DND-41 (cell line): Measurements from ENCODE around the gene ARHGEF3.

Source experiments
- ATAC-seq: fragments of 200-7000 bp; cut with Tn5 transposase; 3 replicates; pipeline ENCODE4 v1.9.1; 2021; ENCODE audit warnings: low read depth; ENCODE audit not compliant: insufficient read depth
- DNase-seq: peaks from one replicate; pipeline ENCODE4 v3.0.0-alpha.2; 2020
- H2AFZ ChIP-seq: 2 replicates; pipeline ENCODE4 v1.6.0; 2012; ENCODE audit warnings: low read depth, low read length
- H3K27ac ChIP-seq: 2 replicates; pipeline ENCODE4 v1.5.1; 2012; ENCODE audit warnings: low read length, inconsistent platforms
- H3K27me3 ChIP-seq: fragments of 200-600 bp; sonication (generic); 2 replicates; pipeline ENCODE4 v1.6.0; 2012; ENCODE audit warnings: low read length, mild to moderate bottlenecking, inconsistent platforms; ENCODE audit not compliant: insufficient read depth, poor library complexity
- H3K36me3 ChIP-seq: 2 replicates; pipeline ENCODE4 v1.5.1; 2012; ENCODE audit warnings: low read length, inconsistent platforms; ENCODE audit not compliant: insufficient read depth
- H3K4me1 ChIP-seq: 2 replicates; pipeline ENCODE4 v1.5.1; 2012; ENCODE audit warnings: mild to moderate bottlenecking, low read length; ENCODE audit not compliant: insufficient read depth
- H3K4me2 ChIP-seq: 2 replicates; pipeline ENCODE4 v1.6.0; 2012; ENCODE audit warnings: mild to moderate bottlenecking, moderate library complexity, low read length, inconsistent platforms; ENCODE audit not compliant: insufficient read depth
- H3K4me3 ChIP-seq, 2 experiments: fragments of 200-600 bp in 1 of 2; shearing (Covaris generic) in 1 of 2; 2 replicates each; pipeline ENCODE4 v1.5.1; 2012 to 2016; ENCODE audit warnings: inconsistent platforms in 2 of 2, low read length in 2 of 2, mild to moderate bottlenecking in 2 of 2, low read depth in 1 of 2, moderate library complexity in 1 of 2
- H3K79me2 ChIP-seq: 2 replicates; pipeline ENCODE4 v1.6.0; 2012; ENCODE audit warnings: low read length, inconsistent platforms; ENCODE audit not compliant: insufficient read depth
- H3K9ac ChIP-seq: 2 replicates; pipeline ENCODE4 v1.6.0; 2012; ENCODE audit warnings: low read depth, mild to moderate bottlenecking, inconsistent platforms, low read length, moderate library complexity
- H3K9me3 ChIP-seq: 2 replicates; pipeline ENCODE4 v1.5.1; 2012; ENCODE audit warnings: low read length, moderate library complexity, mild to moderate bottlenecking, inconsistent platforms; ENCODE audit not compliant: insufficient read depth, severe bottlenecking
- H4K20me1 ChIP-seq: 2 replicates; pipeline ENCODE4 v1.6.0; 2012; ENCODE audit warnings: low read length; ENCODE audit not compliant: insufficient read depth
- CTCF ChIP-seq: IDR thresholded peaks from 2 replicates; pipeline ENCODE4 v1.5.1; 2012; ENCODE audit warnings: borderline replicate concordance, low read length, moderate library complexity, mild to moderate bottlenecking; ENCODE audit not compliant: poor library complexity, severe bottlenecking; ENCODE audit errors: extremely low read depth
- EZH2 ChIP-seq: IDR thresholded peaks from 3 replicates; pipeline ENCODE4 v1.6.1; 2012; ENCODE audit warnings: borderline replicate concordance, low read depth, mild to moderate bottlenecking, moderate library complexity, low read length, inconsistent platforms; ENCODE audit not compliant: severe bottlenecking

ARHGEF3 gene

GRCh38 chr3:56689303-56689702 is 112.4 kb downstream of the ARHGEF3 start:
- H3K79me2 ChIP-seq, result no peaks in the 10 kb centered on the region
- H4K20me1 ChIP-seq, result no peaks in the 10 kb centered on the region
- no peaks in the 10 kb centered on the region for H3K9me3 ChIP-seq
- peaks cover 32% of the 10 kb centered on the region for H3K4me1 ChIP-seq
- DNase-seq, result no peak
- no peak for ATAC-seq
- H3K27ac ChIP-seq, result no peak overlapping the region
- no peak overlapping the region for H3K4me2 ChIP-seq
- no peak overlapping the region for H3K4me3 ChIP-seq
- no peak overlapping the region for H2AFZ ChIP-seq
- no peak for TF ChIP-seq CTCF
- no peak for TF ChIP-seq EZH2
- H3K27me3 ChIP-seq, result no peaks in the 10 kb centered on the region
- H3K36me3 ChIP-seq, result no peaks in the 10 kb centered on the region
- H3K9ac ChIP-seq, result no peak overlapping the region

GRCh38 chr3:56688191-56688590 is 113.6 kb downstream of the ARHGEF3 start:
- H3K9me3 ChIP-seq, result peaks cover 5% of the 10 kb centered on the region
- H3K79me2 ChIP-seq, result peaks cover 3% of the 10 kb centered on the region; the same call in 1 of the 2 replicates
- TF ChIP-seq EZH2 (no peak), CTCF (no peak)
- ATAC-seq (no peak), DNase-seq (no peak)
- H3K27me3 ChIP-seq, result no peaks in the 10 kb centered on the region
- H2AFZ ChIP-seq, result no peak overlapping the region
- H4K20me1 ChIP-seq, result no peaks in the 10 kb centered on the region
- H3K4me2 ChIP-seq, result no peak overlapping the region
- no peak overlapping the region for H3K4me3 ChIP-seq
- no peak overlapping the region for H3K9ac ChIP-seq
- H3K36me3 ChIP-seq, result no peaks in the 10 kb centered on the region
- no peak overlapping the region for H3K27ac ChIP-seq
- H3K4me1 ChIP-seq, result peaks cover 29% of the 10 kb centered on the region

- ATAC-seq (no peak), DNase-seq (no peak)
- no peak overlapping the region for H2AFZ ChIP-seq
- peaks cover 19% of the 10 kb centered on the region for H3K36me3 ChIP-seq
- no peak overlapping the region for H3K27ac ChIP-seq
- no peak overlapping the region for H3K4me2 ChIP-seq
- H3K79me2 ChIP-seq, result peaks cover 42% of the 10 kb centered on the region
- peaks cover 40% of the 10 kb centered on the region for H3K4me1 ChIP-seq
- H3K4me3 ChIP-seq, result no peak overlapping the region
- no peaks in the 10 kb centered on the region for H3K27me3 ChIP-seq
- TF ChIP-seq EZH2 (no peak), CTCF (no peak)
- H3K9me3 ChIP-seq, result peaks cover 5% of the 10 kb centered on the region
- H3K9ac ChIP-seq, result no peak overlapping the region
- no peaks in the 10 kb centered on the region; the same call in 1 of the 2 replicates for H4K20me1 ChIP-seq
Observed at GRCh38 chr3:56684029-56684428, 117.7 kb downstream of the ARHGEF3 start.
